ENCODE results near the gene SEC14L3. TPM values are rescaled to one million over a fixed set of nuclear protein-coding genes. Genes with fewer than 3 reads are reported as not detected.
A peak's percentile ranks its signal among the peaks of the same experiment; 100 is the strongest.

SEC14L3 gene
- total and polyA plus RNA-seq, 5 donors from 2014 or later = not detected

DNA sequence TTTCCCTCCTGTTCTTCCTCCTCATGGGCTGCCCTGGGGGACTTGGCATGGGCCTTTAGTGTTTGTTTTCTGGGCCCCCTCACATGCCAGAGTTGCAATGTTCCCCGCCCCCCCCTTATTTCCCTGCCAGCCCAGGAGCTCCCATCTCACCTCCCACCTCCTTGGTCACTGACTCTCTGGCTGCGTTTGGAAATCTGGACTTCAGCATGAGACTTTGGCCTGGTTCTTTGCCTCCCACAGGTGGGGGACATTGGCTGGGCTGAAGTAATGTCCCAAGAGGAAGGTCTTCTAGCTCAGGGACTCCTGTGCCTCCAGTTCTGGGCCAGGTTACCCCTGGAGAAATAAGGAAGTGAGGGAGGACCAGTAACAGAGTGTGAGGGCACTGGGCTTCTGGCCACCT is 39.3 kb downstream of the SEC14L3 start:
- Histone ChIP-seq H3K27ac (ENCODE audit: insufficient read depth, low read length, poor library complexity, severe bottlenecking) (no peak overlapping the region), H3K4me3 (ENCODE audit: low read depth, low read length) (no peak overlapping the region), H3K9me3 (ENCODE audit: control insufficient read depth in 2 of 2, low read length in 2 of 2) (peaks cover 2 to 11% of the 10 kb centered on the region in 2 experiments), H3K36me3 (ENCODE audit: control insufficient read depth, insufficient read depth, low read length) (peaks cover 7% of the 10 kb centered on the region), H3K4me1 (ENCODE audit: control insufficient read depth, insufficient read depth, low read length, poor library complexity, severe bottlenecking) (peaks cover 10% of the 10 kb centered on the region), H3K27me3 (ENCODE audit: control insufficient read depth, insufficient read depth, low read length) (no peaks in the 10 kb centered on the region)
- peaks cover 9% of the 10 kb centered on the region for H3K27me3 Mint-ChIP-seq
- H3K4me3 Mint-ChIP-seq = peak overlapping the region in 1 of 4 donors; percentile 4
- DNase-seq (no peak), ATAC-seq (ENCODE audit: low read depth in 2 of 2) (no peak)
- H3K9me3 Mint-ChIP-seq = peaks cover 0 to 16% (median 5%) of the 10 kb centered on the region in 7 donors
- H3K4me1 Mint-ChIP-seq = peaks cover 7 to 26% (median 11%) of the 10 kb centered on the region in 4 donors
- H3K27ac Mint-ChIP-seq = peak overlapping the region in 2 of 3 donors; percentile 80 to 83
- peaks cover 7% of the 10 kb centered on the region for H3K36me3 Mint-ChIP-seq

GRCh38 chr22:30432096-30432495 is 39.7 kb downstream of the SEC14L3 start:
- Histone ChIP-seq H3K4me3 (ENCODE audit: low read depth, low read length) (no peak overlapping the region), H3K36me3 (ENCODE audit: control insufficient read depth, insufficient read depth, low read length) (peaks cover 7% of the 10 kb centered on the region), H3K4me1 (ENCODE audit: control insufficient read depth, insufficient read depth, low read length, poor library complexity, severe bottlenecking) (peaks cover 12% of the 10 kb centered on the region), H3K27me3 (ENCODE audit: control insufficient read depth, insufficient read depth, low read length) (no peaks in the 10 kb centered on the region), H3K27ac (ENCODE audit: insufficient read depth, low read length, poor library complexity, severe bottlenecking) (no peak overlapping the region), H3K9me3 (ENCODE audit: control insufficient read depth in 2 of 2, low read length in 2 of 2) (peaks cover 2 to 11% of the 10 kb centered on the region in 2 experiments)
- Mint-ChIP-seq H3K4me3 (no peak overlapping the region), H3K9me3 (peaks cover 0 to 15% (median 5%) of the 10 kb centered on the region in 7 donors), H3K27ac (no peak overlapping the region), H3K36me3 (peaks cover 7% of the 10 kb centered on the region), H3K27me3 (peaks cover 8% of the 10 kb centered on the region), H3K4me1 (peaks cover 7 to 30% (median 12%) of the 10 kb centered on the region in 4 donors)
- DNase-seq (no peak), ATAC-seq (ENCODE audit: low read depth in 2 of 2) (no peak)

GRCh38 chr22:30430933-30431332 is 40.9 kb downstream of the SEC14L3 start:
- Mint-ChIP-seq H3K4me3 (no peak overlapping the region), H3K9me3 (peaks cover 0 to 11% (median 3%) of the 10 kb centered on the region in 7 donors), H3K4me1 (peaks cover 13 to 38% (median 18%) of the 10 kb centered on the region in 4 donors), H3K27me3 (peaks cover 8% of the 10 kb centered on the region), H3K27ac (peak overlapping the region in 1 of 3 donors; percentile 40), H3K36me3 (peaks cover 7% of the 10 kb centered on the region)
- H3K27ac ChIP-seq (ENCODE audit: insufficient read depth, low read length, poor library complexity, severe bottlenecking) = no peak overlapping the region
- ATAC-seq (ENCODE audit: low read depth in 2 of 2) = no peak
- H3K27me3 ChIP-seq (ENCODE audit: control insufficient read depth, insufficient read depth, low read length) = no peaks in the 10 kb centered on the region
- peaks cover 19% of the 10 kb centered on the region for H3K4me1 ChIP-seq (ENCODE audit: control insufficient read depth, insufficient read depth, low read length, poor library complexity, severe bottlenecking)
- peaks cover 7% of the 10 kb centered on the region for H3K36me3 ChIP-seq (ENCODE audit: control insufficient read depth, insufficient read depth, low read length)
- DNase-seq = no peak
- peaks cover 0 to 5% of the 10 kb centered on the region in 2 experiments for H3K9me3 ChIP-seq (ENCODE audit: control insufficient read depth in 2 of 2, low read length in 2 of 2)
- H3K4me3 ChIP-seq (ENCODE audit: low read depth, low read length) = no peak overlapping the region

DNA sequence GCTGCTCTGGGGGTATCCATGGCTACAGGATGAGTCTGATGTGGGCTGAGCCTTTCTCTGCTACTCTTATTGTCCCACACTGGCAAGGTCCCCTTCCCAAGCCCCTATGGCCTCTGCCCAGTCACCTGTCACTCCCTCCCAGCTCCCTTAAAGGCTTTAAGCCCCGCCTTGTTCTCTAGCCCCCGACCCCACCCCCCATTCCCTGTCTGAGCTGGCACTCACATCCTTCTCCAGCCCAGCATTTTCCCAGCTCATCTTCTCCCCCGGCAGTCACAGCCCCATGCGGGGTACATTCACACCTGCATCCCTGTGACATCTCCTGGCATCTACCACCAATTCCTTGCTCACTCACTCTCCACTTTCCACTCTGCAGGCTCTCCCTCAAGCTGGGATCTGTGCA is 41.9 kb downstream of the SEC14L3 start:
- Mint-ChIP-seq H3K27me3 (no peaks in the 10 kb centered on the region), H3K9me3 (peaks cover 0 to 4% (median 0%) of the 10 kb centered on the region in 7 donors), H3K4me3 (peak overlapping the region in 1 of 4 donors; percentile 1), H3K27ac (peak overlapping the region in 2 of 3 donors; percentile 65 to 70), H3K36me3 (peaks cover 4% of the 10 kb centered on the region), H3K4me1 (peaks cover 6 to 36% (median 15%) of the 10 kb centered on the region in 4 donors)
- no peak for DNase-seq
- H3K4me3 ChIP-seq (ENCODE audit: low read depth, low read length) = no peak overlapping the region
- peaks cover 24% of the 10 kb centered on the region for H3K4me1 ChIP-seq (ENCODE audit: control insufficient read depth, insufficient read depth, low read length, poor library complexity, severe bottlenecking)
- H3K9me3 ChIP-seq (ENCODE audit: control insufficient read depth in 2 of 2, low read length in 2 of 2) = peaks cover 0 to under 1% of the 10 kb centered on the region in 2 experiments
- ATAC-seq (ENCODE audit: low read depth in 2 of 2) = no peak
- no peaks in the 10 kb centered on the region for H3K27me3 ChIP-seq (ENCODE audit: control insufficient read depth, insufficient read depth, low read length)
- no peak overlapping the region for H3K27ac ChIP-seq (ENCODE audit: insufficient read depth, low read length, poor library complexity, severe bottlenecking)
- peaks cover 7% of the 10 kb centered on the region for H3K36me3 ChIP-seq (ENCODE audit: control insufficient read depth, insufficient read depth, low read length)

- H3K4me1 Mint-ChIP-seq = peaks cover 5 to 48% (median 24%) of the 10 kb centered on the region in 4 donors
- H3K4me3 Mint-ChIP-seq = peak overlapping the region in 1 of 4 donors; percentile 99
- H3K27ac ChIP-seq (ENCODE audit: insufficient read depth, low read length, poor library complexity, severe bottlenecking) = no peak overlapping the region
- H3K27me3 ChIP-seq (ENCODE audit: control insufficient read depth, insufficient read depth, low read length) = no peaks in the 10 kb centered on the region
- no peaks in the 10 kb centered on the region for H3K9me3 ChIP-seq (ENCODE audit: control insufficient read depth in 2 of 2, low read length in 2 of 2)
- no peak for DNase-seq
- H3K27ac Mint-ChIP-seq = peak overlapping the region in 2 of 3 donors; percentile 52 to 55
- H3K4me3 ChIP-seq (ENCODE audit: low read depth, low read length) = no peak overlapping the region
- no peak for ATAC-seq (ENCODE audit: low read depth in 2 of 2)
- H3K9me3 Mint-ChIP-seq = no peaks in the 10 kb centered on the region
- H3K4me1 ChIP-seq (ENCODE audit: control insufficient read depth, insufficient read depth, low read length, poor library complexity, severe bottlenecking) = peaks cover 42% of the 10 kb centered on the region
- peaks cover 4% of the 10 kb centered on the region for H3K36me3 Mint-ChIP-seq
- H3K27me3 Mint-ChIP-seq = no peaks in the 10 kb centered on the region
- peaks cover 7% of the 10 kb centered on the region for H3K36me3 ChIP-seq (ENCODE audit: control insufficient read depth, insufficient read depth, low read length)
Measured at GRCh38 chr22:30427871-30428270, 43.9 kb downstream of the SEC14L3 start.

DNA sequence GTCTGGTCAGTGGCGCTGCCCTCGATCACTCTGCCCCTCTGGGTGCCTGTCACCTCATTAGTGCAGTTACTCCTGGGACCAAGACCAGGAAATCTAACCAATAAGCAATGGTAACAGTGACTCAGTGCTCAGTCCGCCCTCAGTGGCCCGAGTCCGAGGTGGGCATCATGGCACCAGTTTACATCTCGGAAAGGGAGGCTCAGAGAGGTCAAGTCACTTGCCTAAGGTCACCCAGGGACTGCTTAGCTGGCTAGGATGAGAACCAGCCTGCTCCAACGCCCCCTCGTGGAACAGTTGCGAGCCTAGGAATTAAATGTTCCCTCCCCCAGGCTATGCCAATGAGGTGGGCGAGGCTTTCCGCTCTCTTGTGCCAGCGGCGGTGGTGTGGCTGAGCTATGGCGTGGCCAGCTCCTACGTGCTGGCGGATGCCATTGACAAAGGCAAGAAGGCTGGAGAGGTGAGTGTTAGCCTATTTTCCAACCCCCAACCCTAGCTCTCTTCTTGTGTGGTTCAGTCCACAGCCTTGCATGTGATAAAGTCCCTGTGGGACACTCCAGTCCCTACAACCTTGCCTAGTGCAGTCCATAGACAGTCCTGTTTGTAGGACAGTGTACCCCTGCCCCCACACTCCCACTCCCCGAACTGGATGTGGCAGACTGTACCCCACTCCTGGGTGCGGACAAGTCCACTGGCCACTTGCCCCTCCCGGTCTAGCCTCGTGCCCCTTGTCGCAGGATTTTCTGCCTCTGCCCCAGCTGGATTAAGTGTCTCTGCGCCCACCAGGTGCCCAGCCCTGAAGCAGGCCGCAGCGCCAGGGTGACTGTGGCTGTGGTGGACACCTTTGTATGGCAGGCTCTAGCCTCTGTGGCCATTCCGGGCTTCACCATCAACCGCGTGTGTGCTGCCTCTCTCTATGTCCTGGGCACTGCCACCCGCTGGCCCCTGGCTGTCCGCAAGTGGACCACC is 45.1 kb downstream of the SEC14L3 start:
- Histone ChIP-seq H3K9me3 (ENCODE audit: control insufficient read depth in 2 of 2, low read length in 2 of 2) (no peaks in the 10 kb centered on the region), H3K36me3 (ENCODE audit: control insufficient read depth, insufficient read depth, low read length) (peaks cover 7% of the 10 kb centered on the region), H3K27ac (ENCODE audit: insufficient read depth, low read length, poor library complexity, severe bottlenecking) (peak overlapping the region; percentile 95), H3K4me3 (ENCODE audit: low read depth, low read length) (peak overlapping the region; percentile 83), H3K27me3 (ENCODE audit: control insufficient read depth, insufficient read depth, low read length) (no peaks in the 10 kb centered on the region), H3K4me1 (ENCODE audit: control insufficient read depth, insufficient read depth, low read length, poor library complexity, severe bottlenecking) (peaks cover 46% of the 10 kb centered on the region)
- Mint-ChIP-seq H3K4me1 (peaks cover 11 to 60% (median 34%) of the 10 kb centered on the region in 4 donors), H3K4me3 (peak overlapping the region; percentile 91 to 99 (median 95)), H3K36me3 (peaks cover 8% of the 10 kb centered on the region), H3K9me3 (no peaks in the 10 kb centered on the region), H3K27ac (peak overlapping the region; percentile 91 to 99 (median 98)), H3K27me3 (no peaks in the 10 kb centered on the region)
- DNase-seq = peak; percentile 78 to 89 (median 86)
- peak; percentile 26 to 35 for ATAC-seq (ENCODE audit: low read depth in 2 of 2)

GRCh38 chr22:30425616-30426387 is 46.0 kb downstream of the SEC14L3 start, which contains the start of gene MTFP1:
Gene MTFP1 (plus strand): TSS chr22:30425768. CDS start chr22:30425880, 112 bp downstream.
- H3K9me3 Mint-ChIP-seq = no peaks in the 10 kb centered on the region
- peak within 1 kb of the TSS; percentile 96 to 99 (median 99) for H3K4me3 Mint-ChIP-seq
- ATAC-seq (ENCODE audit: low read depth in 2 of 2) (no peak), DNase-seq (peak in 2 of 3 donors; percentile 33 to 65)
- Histone ChIP-seq H3K27ac (ENCODE audit: insufficient read depth, low read length, poor library complexity, severe bottlenecking) (peak within 1 kb of the TSS; percentile 95), H3K36me3 (ENCODE audit: control insufficient read depth, insufficient read depth, low read length) (peaks cover 7% of the 10 kb centered on the region), H3K9me3 (ENCODE audit: control insufficient read depth in 2 of 2, low read length in 2 of 2) (no peaks in the 10 kb centered on the region), H3K4me1 (ENCODE audit: control insufficient read depth, insufficient read depth, low read length, poor library complexity, severe bottlenecking) (peaks cover 46% of the 10 kb centered on the region), H3K4me3 (ENCODE audit: low read depth, low read length) (peak within 1 kb of the TSS; percentile 83), H3K27me3 (ENCODE audit: control insufficient read depth, insufficient read depth, low read length) (no peaks in the 10 kb centered on the region)
- H3K4me1 Mint-ChIP-seq = peaks cover 11 to 63% (median 35%) of the 10 kb centered on the region in 4 donors
- no peaks in the 10 kb centered on the region for H3K27me3 Mint-ChIP-seq
- H3K36me3 Mint-ChIP-seq = peaks cover 8% of the 10 kb centered on the region
- H3K27ac Mint-ChIP-seq = peak within 1 kb of the TSS; percentile 91 to 99 (median 99)

Measured in CD4-positive, CD25-positive, alpha-beta regulatory T cell (primary cell).